Measurements from ENCODE around the gene UBE3A. TPM values are rescaled to one million over a fixed set of nuclear protein-coding genes. Genes with fewer than 3 reads are reported as not detected.

Gene UBE3A
- total RNA-seq, 4 donors from 2014 or later, result 93.6 to 116 (median 95.3) TPM

GRCh38 chr15:25342629-25343028 is 96.2 kb downstream of the UBE3A start:
- no peaks in the 10 kb centered on the region for H3K27me3 ChIP-seq
- no peak overlapping the region for H3K27ac ChIP-seq
- H3K4me1 ChIP-seq, result peaks cover 0 to 33% (median 0%) of the 10 kb centered on the region in 3 donors
- no peak for ATAC-seq
- H3K9me3 ChIP-seq, result peaks cover 0 to 9% (median 0%) of the 10 kb centered on the region in 3 donors
- TF ChIP-seq POLR2A (IDR thresholded peaks at IDR 0.05) (no peak), CTCF (IDR thresholded peaks at IDR 0.05) (no peak), EP300 (IDR thresholded peaks at IDR 0.05) (no peak), POLR2AphosphoS5 (IDR thresholded peaks at IDR 0.05) (no peak)
- 87 to 100% methylated on average over 1 to 3 of the region's 3 CpGs for WGBS, 2 donors (ENCODE audit: low coverage in 1 of 2)
- H3K4me3 ChIP-seq, result no peak overlapping the region
- H3K36me3 ChIP-seq, result peaks cover 4 to 53% of the 10 kb centered on the region in 2 donors

- 78 to 95% methylated on average over 2 of the region's 2 CpGs for WGBS, 2 donors (ENCODE audit: low coverage in 1 of 2)
- H3K27me3 ChIP-seq, result no peaks in the 10 kb centered on the region
- ATAC-seq, result no peak
- no peak overlapping the region for H3K4me3 ChIP-seq
- H3K4me1 ChIP-seq, result peaks cover 0 to 10% (median 0%) of the 10 kb centered on the region in 3 donors
- peaks cover 4 to 66% of the 10 kb centered on the region in 2 donors for H3K36me3 ChIP-seq
- no peak overlapping the region for H3K27ac ChIP-seq
- H3K9me3 ChIP-seq, result no peaks in the 10 kb centered on the region
- no peak for TF ChIP-seq EP300 (IDR thresholded peaks at IDR 0.05)
- TF ChIP-seq CTCF (IDR thresholded peaks at IDR 0.05), result no peak
- TF ChIP-seq POLR2AphosphoS5 (IDR thresholded peaks at IDR 0.05), result no peak
- no peak for TF ChIP-seq POLR2A (IDR thresholded peaks at IDR 0.05)
Measured at GRCh38 chr15:25339431-25339830, 99.4 kb downstream of the UBE3A start.

GRCh38 chr15:25335279-25335678 is 103.5 kb downstream of the UBE3A start:
- Histone ChIP-seq H3K9me3 (no peaks in the 10 kb centered on the region), H3K27ac (no peak overlapping the region), H3K36me3 (peaks cover 4 to 58% of the 10 kb centered on the region in 2 donors), H3K4me1 (no peaks in the 10 kb centered on the region), H3K4me3 (no peak overlapping the region), H3K27me3 (no peaks in the 10 kb centered on the region)
- 92 to 94% methylated on average over 4 of the region's 4 CpGs for WGBS, 2 donors (ENCODE audit: low coverage in 1 of 2)
- no peak for ATAC-seq
- no peak for TF ChIP-seq CTCF (IDR thresholded peaks at IDR 0.05)
- TF ChIP-seq EP300 (IDR thresholded peaks at IDR 0.05), result no peak
- no peak for TF ChIP-seq POLR2A (IDR thresholded peaks at IDR 0.05)
- TF ChIP-seq POLR2AphosphoS5 (IDR thresholded peaks at IDR 0.05), result no peak

GRCh38 chr15:25333049-25333448 is 105.8 kb downstream of the UBE3A start:
- H3K9me3 ChIP-seq, result no peaks in the 10 kb centered on the region
- TF ChIP-seq POLR2A (IDR thresholded peaks at IDR 0.05) (no peak), EP300 (IDR thresholded peaks at IDR 0.05) (no peak), POLR2AphosphoS5 (IDR thresholded peaks at IDR 0.05) (no peak), CTCF (IDR thresholded peaks at IDR 0.05) (no peak)
- H3K4me3 ChIP-seq, result no peak overlapping the region
- H3K27me3 ChIP-seq, result no peaks in the 10 kb centered on the region
- H3K36me3 ChIP-seq, result peaks cover 0 to 35% of the 10 kb centered on the region in 2 donors
- WGBS, 2 donors (ENCODE audit: low coverage in 1 of 2), result 80% methylated on average over 1 of the region's 2 CpGs; no CpG with 5 or more reads in 1 of the 2 donors
- H3K4me1 ChIP-seq, result no peaks in the 10 kb centered on the region
- ATAC-seq, result no peak
- H3K27ac ChIP-seq, result no peak overlapping the region

GRCh38 chr15:25332306-25332705 is 106.5 kb downstream of the UBE3A start:
- Histone ChIP-seq H3K4me1 (peaks cover 0 to 5% (median 0%) of the 10 kb centered on the region in 3 donors), H3K27ac (no peak overlapping the region), H3K27me3 (no peaks in the 10 kb centered on the region), H3K36me3 (peaks cover 0 to 28% of the 10 kb centered on the region in 2 donors), H3K9me3 (no peaks in the 10 kb centered on the region), H3K4me3 (no peak overlapping the region)
- no peak for ATAC-seq
- 78 to 96% methylated on average over 2 of the region's 2 CpGs for WGBS, 2 donors (ENCODE audit: low coverage in 1 of 2)
- TF ChIP-seq POLR2A (IDR thresholded peaks at IDR 0.05), result no peak
- no peak for TF ChIP-seq CTCF (IDR thresholded peaks at IDR 0.05)
- no peak for TF ChIP-seq POLR2AphosphoS5 (IDR thresholded peaks at IDR 0.05)
- no peak for TF ChIP-seq EP300 (IDR thresholded peaks at IDR 0.05)
